Measurements from ENCODE around the gene RAB1B. TPM values are rescaled to one million over a fixed set of nuclear protein-coding genes. Genes with fewer than 3 reads are reported as not detected.
"Not testable (repeated sequence)": the region's sequence is repeated elsewhere in the genome, so short reads cannot be mapped to it uniquely, and the experiment has no call there.

RAB1B gene
- polyA plus RNA-seq, 2 donors: 129 to 156 TPM

DNA sequence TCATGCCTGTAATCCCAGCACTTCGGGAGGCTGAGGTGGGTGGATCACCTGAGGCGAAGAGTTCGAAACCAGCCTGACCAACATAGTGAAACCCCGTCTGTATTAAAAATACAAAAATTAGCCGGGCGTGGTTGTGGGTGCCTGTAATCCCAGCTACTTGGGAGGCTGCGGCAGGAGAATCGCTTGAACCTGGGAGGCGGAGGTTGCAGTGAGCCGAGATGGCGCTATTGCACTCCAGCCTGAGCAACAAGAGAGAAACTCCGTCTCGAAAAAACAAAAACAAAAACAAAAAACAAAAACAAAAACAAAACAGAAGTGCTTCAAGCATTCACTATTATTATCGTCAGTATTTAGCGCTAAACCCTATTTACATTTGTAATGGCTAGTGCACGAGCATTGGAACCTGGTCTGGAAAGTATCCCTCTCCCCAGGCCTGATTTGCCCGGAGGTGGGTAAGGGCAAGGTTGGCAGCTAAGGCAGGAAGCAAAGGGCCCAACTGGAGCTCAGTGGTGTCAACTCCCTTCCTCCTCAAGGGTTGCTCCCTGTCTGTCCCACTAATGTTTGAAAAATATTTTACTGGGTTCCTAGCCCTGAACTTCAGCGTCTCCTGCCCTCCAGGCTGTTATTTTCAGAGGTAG lies 42.5 kb downstream of the RAB1B start:
- WGBS, 2 donors: 83 to 84% methylated on average over 18 of the region's 18 CpGs
- H3K9me3 ChIP-seq (ENCODE audit: control insufficient read depth in 2 of 2, insufficient read depth in 1 of 2, low read depth in 1 of 2, low read length in 1 of 2); H3K27ac ChIP-seq (ENCODE audit: low read depth in 2 of 2, low read length in 1 of 2); H3K27me3 ChIP-seq (ENCODE audit: control insufficient read depth in 1 of 2, insufficient read depth in 2 of 2, low read length in 2 of 2); H3K4me3 ChIP-seq (ENCODE audit: low read depth in 1 of 2, low read length in 2 of 2); H3K36me3 ChIP-seq (ENCODE audit: control insufficient read depth in 2 of 2, insufficient read depth in 2 of 2, low read length in 1 of 2); H3K4me1 ChIP-seq (ENCODE audit: control insufficient read depth in 2 of 2, insufficient read depth in 2 of 2, low read length in 1 of 2): not testable (repeated sequence)

DNA sequence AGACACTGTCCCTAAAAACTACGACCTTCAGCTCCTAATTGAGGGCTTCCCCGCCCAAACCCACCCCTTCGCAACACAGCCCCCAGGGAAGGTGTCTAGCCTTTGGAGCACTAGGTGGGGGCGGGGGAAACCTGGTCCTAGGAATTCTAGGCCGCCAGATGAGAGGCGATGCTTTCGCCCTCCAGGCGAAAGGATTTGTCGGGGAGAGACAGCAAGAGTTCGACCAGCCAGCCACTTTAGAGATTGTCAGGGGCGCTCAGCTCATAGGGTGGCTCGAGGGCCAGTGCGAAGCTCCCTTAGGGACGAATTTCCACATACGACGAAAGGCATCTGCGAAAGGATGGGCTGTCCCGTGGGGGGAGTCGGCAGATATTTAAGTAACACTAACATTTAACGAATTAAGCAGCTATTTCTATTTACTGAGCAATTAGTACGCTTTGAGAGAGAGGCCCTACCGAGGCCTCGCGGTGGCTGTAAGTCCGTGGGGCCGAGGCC lies 43.1 kb downstream of the RAB1B start:
- peaks cover 5 to 15% of the 10 kb centered on the region in 2 donors for H3K4me1 ChIP-seq (ENCODE audit: control insufficient read depth in 2 of 2, insufficient read depth in 2 of 2, low read length in 1 of 2)

DNA sequence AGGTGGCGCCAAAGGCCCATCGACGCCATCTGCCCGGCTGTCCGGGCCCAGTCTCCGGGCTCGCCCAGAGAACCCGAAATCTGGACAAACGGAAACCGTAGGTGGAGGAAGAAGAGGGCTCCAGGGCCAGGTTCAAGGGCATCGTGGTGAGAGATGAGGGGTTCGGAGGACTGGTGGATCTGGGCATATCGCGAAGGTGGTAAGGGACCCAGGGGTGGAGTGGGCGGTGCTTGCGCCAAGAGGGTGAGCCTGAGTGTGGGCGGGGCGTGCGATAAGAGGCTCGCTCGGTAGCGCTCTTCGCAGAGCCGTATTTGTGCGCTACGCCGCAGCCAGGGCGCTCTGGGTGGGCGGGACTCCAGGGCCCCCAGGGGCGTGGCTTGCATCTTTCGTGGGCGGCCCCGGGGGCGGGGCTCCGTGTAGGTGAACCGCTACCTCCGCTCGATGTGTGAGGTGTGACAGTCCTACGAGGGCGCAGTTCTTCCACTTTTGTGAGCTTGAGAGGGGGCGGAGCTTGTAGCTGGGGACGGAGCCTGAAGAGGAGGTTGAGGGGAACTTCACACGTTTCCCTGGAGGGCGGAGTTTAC lies 43.6 kb downstream of the RAB1B start:
- WGBS, 2 donors: 0 to 1% methylated on average over 44 of the region's 44 CpGs
- peaks cover 5 to 16% of the 10 kb centered on the region in 2 donors for H3K4me1 ChIP-seq (ENCODE audit: control insufficient read depth in 2 of 2, insufficient read depth in 2 of 2, low read length in 1 of 2)
- H3K27ac ChIP-seq (ENCODE audit: low read depth in 2 of 2, low read length in 1 of 2): peak overlapping the region; percentile 84 to 96
- peak overlapping the region; percentile 42 to 48 for H3K4me3 ChIP-seq (ENCODE audit: low read depth in 1 of 2, low read length in 2 of 2)
- no peaks in the 10 kb centered on the region for H3K9me3 ChIP-seq (ENCODE audit: control insufficient read depth in 2 of 2, insufficient read depth in 1 of 2, low read depth in 1 of 2, low read length in 1 of 2)
- no peaks in the 10 kb centered on the region for H3K36me3 ChIP-seq (ENCODE audit: control insufficient read depth in 2 of 2, insufficient read depth in 2 of 2, low read length in 1 of 2)
- H3K27me3 ChIP-seq (ENCODE audit: control insufficient read depth in 1 of 2, insufficient read depth in 2 of 2, low read length in 2 of 2): no peaks in the 10 kb centered on the region

More for the DNA sequence above, 43.1 kb downstream of the RAB1B start:
- 27 to 30% methylated on average over 26 of the region's 26 CpGs for WGBS, 2 donors
- Histone ChIP-seq H3K36me3 (ENCODE audit: control insufficient read depth in 2 of 2, insufficient read depth in 2 of 2, low read length in 1 of 2) (no peaks in the 10 kb centered on the region), H3K9me3 (ENCODE audit: control insufficient read depth in 2 of 2, insufficient read depth in 1 of 2, low read depth in 1 of 2, low read length in 1 of 2) (no peaks in the 10 kb centered on the region), H3K27ac (ENCODE audit: low read depth in 2 of 2, low read length in 1 of 2) (peak overlapping the region in 1 of 2 donors; percentile 96), H3K4me3 (ENCODE audit: low read depth in 1 of 2, low read length in 2 of 2) (peak overlapping the region; percentile 42 to 48), H3K27me3 (ENCODE audit: control insufficient read depth in 1 of 2, insufficient read depth in 2 of 2, low read length in 2 of 2) (no peaks in the 10 kb centered on the region)

DNA sequence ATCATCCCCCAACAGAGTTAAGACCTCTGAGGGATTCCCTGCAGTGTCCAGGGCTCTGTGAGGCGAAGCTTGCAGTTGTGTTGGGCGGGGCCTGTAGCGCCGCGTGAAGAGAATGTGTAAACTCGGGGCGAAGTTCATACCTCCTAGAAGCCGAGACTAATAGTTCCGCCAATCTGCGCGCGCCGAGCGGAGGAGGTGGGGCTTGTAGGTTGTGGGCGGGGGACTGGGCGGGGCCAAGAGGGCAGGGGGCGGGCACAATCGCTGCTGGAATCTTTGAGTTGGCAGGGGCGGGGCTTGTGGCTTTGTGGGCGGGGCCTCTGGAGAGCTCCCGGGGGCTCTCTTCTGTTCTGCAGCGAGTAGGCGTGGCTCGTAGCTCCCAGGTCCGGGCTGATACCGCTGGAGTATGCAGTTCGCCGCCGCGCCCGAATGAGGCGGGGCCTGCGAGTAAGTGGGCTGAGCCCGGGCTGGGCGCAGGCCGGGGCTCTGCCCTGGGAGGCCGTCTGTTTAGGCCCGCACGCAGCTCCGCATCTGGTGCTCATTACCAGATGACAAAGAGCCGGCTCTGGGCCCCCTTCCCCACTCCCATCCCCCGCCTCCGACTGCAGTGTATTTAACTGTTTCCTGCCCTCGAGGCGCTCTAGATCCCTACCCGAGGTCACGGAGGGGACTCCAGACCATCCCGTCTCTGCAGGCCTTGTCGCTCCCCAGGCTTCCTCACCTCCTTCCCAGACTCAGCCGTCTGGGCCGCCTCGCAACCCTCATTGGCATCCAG lies 44.3 kb downstream of the RAB1B start:
- Histone ChIP-seq H3K4me3 (ENCODE audit: low read depth in 1 of 2, low read length in 2 of 2) (peak overlapping the region; percentile 42 to 48), H3K27ac (ENCODE audit: low read depth in 2 of 2, low read length in 1 of 2) (peak overlapping the region; percentile 84 to 96), H3K36me3 (ENCODE audit: control insufficient read depth in 2 of 2, insufficient read depth in 2 of 2, low read length in 1 of 2) (no peaks in the 10 kb centered on the region), H3K27me3 (ENCODE audit: control insufficient read depth in 1 of 2, insufficient read depth in 2 of 2, low read length in 2 of 2) (no peaks in the 10 kb centered on the region), H3K4me1 (ENCODE audit: control insufficient read depth in 2 of 2, insufficient read depth in 2 of 2, low read length in 1 of 2) (peaks cover 8 to 19% of the 10 kb centered on the region in 2 donors), H3K9me3 (ENCODE audit: control insufficient read depth in 2 of 2, insufficient read depth in 1 of 2, low read depth in 1 of 2, low read length in 1 of 2) (no peaks in the 10 kb centered on the region)
- 2% methylated on average over 51 to 52 of the region's 52 CpGs for WGBS, 2 donors

DNA sequence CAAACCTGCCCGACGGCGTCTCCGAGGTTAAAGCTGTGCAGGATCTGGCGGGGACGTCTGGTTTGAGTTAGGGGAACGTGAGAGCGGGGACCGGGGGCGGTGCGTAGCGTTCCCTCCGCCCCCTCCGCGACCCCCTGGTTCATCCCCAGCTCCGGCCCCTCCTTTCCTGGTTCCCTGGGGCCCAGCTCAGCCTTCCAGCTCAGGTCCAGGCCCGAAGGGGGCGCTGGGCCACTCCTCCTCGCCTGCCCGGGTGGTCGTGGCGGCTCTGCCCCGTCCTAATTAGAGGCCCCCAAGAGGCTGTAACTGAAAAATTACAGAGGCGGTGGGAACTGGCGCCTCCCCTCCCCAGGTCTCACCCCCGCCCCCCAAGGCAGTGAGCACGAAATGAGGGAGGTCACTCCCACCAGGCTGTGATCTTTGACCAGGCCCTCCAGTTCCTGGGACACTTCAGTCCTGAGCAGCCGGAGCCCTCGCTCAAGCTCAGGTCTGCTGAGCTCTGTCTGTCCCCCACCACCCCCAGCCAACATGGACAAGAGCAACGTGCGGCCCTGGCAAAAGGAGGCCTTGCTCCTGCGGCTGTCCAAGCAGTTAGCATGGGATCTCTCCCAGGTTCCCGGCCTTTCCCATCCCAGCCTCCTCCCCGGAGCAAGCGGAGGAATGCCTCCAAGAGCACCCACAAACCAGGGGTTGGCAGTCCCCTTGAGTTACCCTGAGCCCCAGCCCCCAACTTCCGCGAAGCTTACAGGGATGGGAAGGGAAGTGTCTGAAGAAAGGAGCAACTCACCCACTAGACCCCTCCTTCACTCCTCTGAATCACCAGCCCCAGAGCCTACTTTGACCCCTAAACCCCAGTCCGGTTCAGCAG lies 45.1 kb downstream of the RAB1B start:
- peaks cover 9 to 24% of the 10 kb centered on the region in 2 donors for H3K4me1 ChIP-seq (ENCODE audit: control insufficient read depth in 2 of 2, insufficient read depth in 2 of 2, low read length in 1 of 2)
- H3K36me3 ChIP-seq (ENCODE audit: control insufficient read depth in 2 of 2, insufficient read depth in 2 of 2, low read length in 1 of 2): no peaks in the 10 kb centered on the region
- H3K27me3 ChIP-seq (ENCODE audit: control insufficient read depth in 1 of 2, insufficient read depth in 2 of 2, low read length in 2 of 2): no peaks in the 10 kb centered on the region
- WGBS, 2 donors: 42 to 49% methylated on average over 38 of the region's 38 CpGs
- H3K27ac ChIP-seq (ENCODE audit: low read depth in 2 of 2, low read length in 1 of 2): peak overlapping the region; percentile 84 to 89
- no peaks in the 10 kb centered on the region for H3K9me3 ChIP-seq (ENCODE audit: control insufficient read depth in 2 of 2, insufficient read depth in 1 of 2, low read depth in 1 of 2, low read length in 1 of 2)
- H3K4me3 ChIP-seq (ENCODE audit: low read depth in 1 of 2, low read length in 2 of 2): peak overlapping the region; percentile 13 to 21

DNA sequence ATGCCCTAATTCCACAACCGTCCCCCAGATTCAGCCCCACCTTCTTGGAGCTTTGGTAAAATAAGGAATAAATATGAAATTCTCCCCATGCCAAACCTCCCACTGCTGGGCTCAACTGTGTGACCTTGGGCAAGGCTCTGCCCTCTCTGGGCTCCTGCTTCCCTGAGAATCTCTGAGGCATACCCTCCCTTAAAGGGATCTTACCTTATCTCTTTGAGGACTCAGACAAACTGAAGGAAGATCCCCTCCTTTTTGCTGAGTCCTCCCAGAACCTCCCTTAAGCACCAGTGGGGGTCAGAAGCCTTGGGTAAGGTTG lies 45.7 kb downstream of the RAB1B start:
- Histone ChIP-seq H3K27me3 (ENCODE audit: control insufficient read depth in 1 of 2, insufficient read depth in 2 of 2, low read length in 2 of 2) (no peaks in the 10 kb centered on the region), H3K4me1 (ENCODE audit: control insufficient read depth in 2 of 2, insufficient read depth in 2 of 2, low read length in 1 of 2) (peaks cover 9 to 26% of the 10 kb centered on the region in 2 donors), H3K9me3 (ENCODE audit: control insufficient read depth in 2 of 2, insufficient read depth in 1 of 2, low read depth in 1 of 2, low read length in 1 of 2) (no peaks in the 10 kb centered on the region), H3K4me3 (ENCODE audit: low read depth in 1 of 2, low read length in 2 of 2) (no peak overlapping the region), H3K36me3 (ENCODE audit: control insufficient read depth in 2 of 2, insufficient read depth in 2 of 2, low read length in 1 of 2) (no peaks in the 10 kb centered on the region), H3K27ac (ENCODE audit: low read depth in 2 of 2, low read length in 1 of 2) (peak overlapping the region in 1 of 2 donors; percentile 89)
- 74% methylated on average over 1 of the region's 1 CpG for WGBS, 2 donors

DNA sequence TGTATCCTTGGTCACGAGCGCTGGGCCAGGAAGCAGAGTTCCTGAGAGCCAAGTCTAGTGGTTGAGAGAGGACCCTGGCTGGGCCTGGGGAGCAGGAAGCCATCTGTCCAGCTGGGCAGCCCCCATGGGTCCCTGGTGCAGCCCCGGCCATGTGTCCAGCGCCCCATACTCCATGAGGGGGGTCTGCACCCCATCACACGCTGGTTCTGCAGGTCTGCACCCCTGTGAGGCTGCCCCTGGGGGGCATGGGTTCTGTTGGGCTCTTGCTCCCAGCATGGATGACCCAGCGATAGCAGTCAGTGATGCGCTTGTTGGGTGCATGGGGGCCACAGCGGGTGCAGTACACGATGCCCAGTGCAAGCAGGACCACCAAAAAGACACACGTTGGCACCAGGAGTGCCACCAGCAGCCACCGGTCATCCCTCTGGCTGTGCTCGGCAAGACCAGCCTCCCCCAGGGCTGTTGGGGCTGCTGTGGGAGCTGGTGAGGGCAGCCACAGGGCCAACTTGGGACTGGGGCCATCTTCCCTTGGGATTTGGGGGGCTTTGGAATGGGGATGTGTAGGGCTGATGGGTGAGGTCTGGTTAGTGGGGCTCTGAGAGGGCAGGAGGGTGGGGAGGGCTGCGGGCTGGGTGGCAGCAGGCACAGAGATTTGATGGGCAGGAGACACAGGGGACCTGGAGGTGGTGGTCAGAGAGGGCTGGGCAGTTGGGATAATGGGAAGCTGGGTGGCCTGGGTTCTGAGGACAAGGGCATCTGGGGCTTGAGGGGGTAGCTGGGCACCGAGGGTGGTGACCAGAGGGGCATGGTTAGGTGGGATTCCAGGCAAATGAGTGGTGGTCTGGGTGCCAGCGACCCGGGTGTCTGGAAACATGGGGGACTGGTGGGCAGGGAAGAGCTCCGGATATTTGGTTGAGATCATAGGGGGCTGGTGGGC lies 46.4 kb downstream of the RAB1B start:
- Histone ChIP-seq H3K27me3 (ENCODE audit: control insufficient read depth in 1 of 2, insufficient read depth in 2 of 2, low read length in 2 of 2) (no peaks in the 10 kb centered on the region), H3K36me3 (ENCODE audit: control insufficient read depth in 2 of 2, insufficient read depth in 2 of 2, low read length in 1 of 2) (no peaks in the 10 kb centered on the region), H3K9me3 (ENCODE audit: control insufficient read depth in 2 of 2, insufficient read depth in 1 of 2, low read depth in 1 of 2, low read length in 1 of 2) (no peaks in the 10 kb centered on the region), H3K4me3 (ENCODE audit: low read depth in 1 of 2, low read length in 2 of 2) (peak overlapping the region in 1 of 2 donors; percentile 33), H3K4me1 (ENCODE audit: control insufficient read depth in 2 of 2, insufficient read depth in 2 of 2, low read length in 1 of 2) (peaks cover 9 to 26% of the 10 kb centered on the region in 2 donors), H3K27ac (ENCODE audit: low read depth in 2 of 2, low read length in 1 of 2) (peak overlapping the region in 1 of 2 donors; percentile 89)
- 78 to 79% methylated on average over 17 of the region's 17 CpGs for WGBS, 2 donors

DNA sequence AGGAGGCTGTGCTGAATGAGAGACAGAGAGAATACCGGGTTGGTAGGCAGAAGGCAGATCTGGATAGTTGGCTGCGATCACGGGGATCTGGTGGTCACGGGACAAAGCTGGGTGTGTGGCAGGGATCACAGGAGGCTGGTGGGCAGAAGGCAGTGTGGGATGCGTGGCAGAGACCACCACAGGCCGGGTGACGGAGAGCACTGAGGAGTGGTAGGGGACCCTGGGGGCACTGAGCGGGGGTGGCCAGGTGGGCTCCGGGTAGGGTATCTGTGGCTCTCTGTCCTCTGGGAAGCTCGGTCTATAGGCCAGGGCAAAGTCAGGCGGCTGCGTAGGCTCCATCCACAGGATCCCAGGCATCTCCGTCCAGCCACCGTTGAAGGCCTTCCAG lies 47.1 kb downstream of the RAB1B start:
- H3K36me3 ChIP-seq (ENCODE audit: control insufficient read depth in 2 of 2, insufficient read depth in 2 of 2, low read length in 1 of 2): no peaks in the 10 kb centered on the region
- WGBS, 2 donors: 78 to 87% methylated on average over 10 to 14 of the region's 14 CpGs
- H3K27ac ChIP-seq (ENCODE audit: low read depth in 2 of 2, low read length in 1 of 2): peak overlapping the region in 1 of 2 donors; percentile 8
- H3K9me3 ChIP-seq (ENCODE audit: control insufficient read depth in 2 of 2, insufficient read depth in 1 of 2, low read depth in 1 of 2, low read length in 1 of 2): no peaks in the 10 kb centered on the region
- peaks cover 9 to 26% of the 10 kb centered on the region in 2 donors for H3K4me1 ChIP-seq (ENCODE audit: control insufficient read depth in 2 of 2, insufficient read depth in 2 of 2, low read length in 1 of 2)
- no peaks in the 10 kb centered on the region for H3K27me3 ChIP-seq (ENCODE audit: control insufficient read depth in 1 of 2, insufficient read depth in 2 of 2, low read length in 2 of 2)
- H3K4me3 ChIP-seq (ENCODE audit: low read depth in 1 of 2, low read length in 2 of 2): peak overlapping the region in 1 of 2 donors; percentile 33
